BJ (cell line): Measurements from ENCODE around the gene RAB23. TPM values are rescaled to one million over a fixed set of nuclear protein-coding genes. Genes with fewer than 3 reads are reported as not detected.
A peak's percentile ranks its signal among the peaks of the same experiment; 100 is the strongest.

Experiments used
- CTCF ChIA-PET: fragments of 350-600 bp; formaldehyde crosslinking; extraction: SDS; loops from one replicate; lab custom pipeline; 2021; ENCODE audit warnings: antibody characterized with exemption, inconsistent platforms; lab: Yijun Ruan, JAX
- POLR2A ChIA-PET: fragments of 300-600 bp; sonication (Branson Sonifier 250); formaldehyde crosslinking; extraction: SDS; loops from one replicate; lab custom pipeline; 2021; ENCODE audit warnings: antibody characterized with exemption; lab: Charles Lee
- DNase-seq: peaks from one replicate; pipeline ENCODE4 v3.0.0-alpha.2; 2011; ENCODE audit warnings: low read depth
- H3K27me3 ChIP-seq: 2 replicates; pipeline ENCODE4 v1.6.0; 2011; ENCODE audit warnings: low read length; ENCODE audit not compliant: control insufficient read depth, insufficient read depth
- H3K36me3 ChIP-seq: 2 replicates; pipeline ENCODE4 v1.5.1; 2011; ENCODE audit warnings: low read length; ENCODE audit not compliant: control insufficient read depth, insufficient read depth
- H3K4me3 ChIP-seq: 2 replicates; pipeline ENCODE4 v1.5.1; 2011; ENCODE audit warnings: low read depth, mild to moderate bottlenecking, control low read depth, low read length
- CTCF ChIP-seq: IDR thresholded peaks from 2 replicates; pipeline ENCODE4 v1.5.1; 2011; ENCODE audit warnings: low read depth, mild to moderate bottlenecking, control low read depth, inconsistent platforms, low read length, moderate library complexity; ENCODE audit not compliant: insufficient read depth
- polyA plus RNA-seq: library from polyadenylated mRNA; depleted of rRNA; stranded (reverse); fragments of >200 nt; gene quantifications from 2 replicates; pipeline ENCODE4 v1.2.3, GENCODE V29; 2011

RAB23 gene
- polyA plus RNA-seq, 1 experiment, result 20.6 TPM

DNA sequence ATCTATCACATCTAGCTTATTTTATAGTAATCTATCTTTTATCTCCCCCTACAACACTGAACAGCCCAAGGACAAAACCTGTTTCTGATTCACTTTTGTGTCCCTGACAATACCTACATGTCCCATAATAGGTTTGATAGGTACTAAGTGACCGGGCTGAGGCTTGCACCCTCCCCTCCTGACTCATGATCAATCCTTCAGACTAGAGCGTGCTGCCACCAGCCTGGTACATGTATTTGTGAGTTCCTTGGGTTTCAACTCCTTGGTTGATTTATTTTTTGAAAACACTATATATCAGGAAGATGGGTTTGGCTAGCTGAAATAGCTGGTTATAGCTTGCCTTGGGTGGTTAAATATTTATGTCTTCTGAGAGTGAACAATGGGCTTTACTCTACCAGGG lies 41.6 kb upstream of the RAB23 start:
- CTCF ChIA-PET, result interaction anchor here (1.0 kb wide), 1 partner anchor 18 kb away, joined by 3 read pairs; no protein-coding TSS in a partner anchor
- H3K27me3 ChIP-seq, result no peaks in the 10 kb centered on the region
- DNase-seq, result no peak
- no peaks in the 10 kb centered on the region for H3K36me3 ChIP-seq
- POLR2A ChIA-PET, result no interaction called here
- no peak overlapping the region for H3K4me3 ChIP-seq
- TF ChIP-seq CTCF, result no peak

- CTCF ChIA-PET, result interaction anchor here (0.8 to 1.0 kb wide), 2 partner anchors 17 to 72 kb away, joined by 3 read pairs; no protein-coding TSS in a partner anchor
- no peak overlapping the region for H3K4me3 ChIP-seq
- TF ChIP-seq CTCF, result no peak
Measured at GRCh38 chr6:57262901-57263694, 41.0 kb upstream of the RAB23 start.

GRCh38 chr6:57262488-57262887 lies 40.4 kb upstream of the RAB23 start:
- Histone ChIP-seq H3K36me3 (no peaks in the 10 kb centered on the region), H3K4me3 (no peak overlapping the region), H3K27me3 (no peaks in the 10 kb centered on the region)
- TF ChIP-seq CTCF, result no peak
- POLR2A ChIA-PET, result no interaction called here
- CTCF ChIA-PET, result interaction anchor here (0.8 to 2.1 kb wide), 2 partner anchors 54 to 71 kb away, joined by 3 to 7 read pairs; partner anchors contain the start of gene PRIM2
- DNase-seq, result no peak

More at GRCh38 chr6:57262901-57263694, 41.0 kb upstream of the RAB23 start:
- no peaks in the 10 kb centered on the region for H3K36me3 ChIP-seq
- DNase-seq, result peak; percentile 85
- no peaks in the 10 kb centered on the region for H3K27me3 ChIP-seq
- POLR2A ChIA-PET, result no interaction called here

- H3K27me3 ChIP-seq, result no peaks in the 10 kb centered on the region
- H3K36me3 ChIP-seq, result no peaks in the 10 kb centered on the region
- CTCF ChIA-PET, result interaction anchor here (0.8 to 2.1 kb wide), 4 partner anchors 40 to 71 kb away, joined by 3 to 7 read pairs (median 3); partner anchors contain the start of genes PRIM2 and RAB23
- POLR2A ChIA-PET, result no interaction called here
- H3K4me3 ChIP-seq, result no peak overlapping the region
- no peak for TF ChIP-seq CTCF
- no peak for DNase-seq
Measured at GRCh38 chr6:57261926-57262325, 39.8 kb upstream of the RAB23 start.

GRCh38 chr6:57259064-57259463 lies 37.0 kb upstream of the RAB23 start:
- no peak overlapping the region for H3K4me3 ChIP-seq
- no peaks in the 10 kb centered on the region for H3K27me3 ChIP-seq
- DNase-seq, result no peak
- H3K36me3 ChIP-seq, result no peaks in the 10 kb centered on the region
- CTCF ChIA-PET, result no interaction called here
- POLR2A ChIA-PET, result no interaction called here
- no peak for TF ChIP-seq CTCF
